ENCODE measurements around the gene XPR1.

XPR1 gene

GRCh38 chr1:180898441-180899219 lies 266.8 kb downstream of the XPR1 start:
- Histone ChIP-seq H3K4me3 (no peak overlapping the region), H3K9me3 (no peaks in the 10 kb centered on the region), H3K36me3 (replicated peaks) (no peaks in the 10 kb centered on the region), H3K27me3 (ENCODE audit: low read depth) (no peaks in the 10 kb centered on the region), H3K4me1 (no peaks in the 10 kb centered on the region)
- in situ Hi-C loops (cut with MboI; ENCODE audit: low sequenced_read_pairs): no loop called here
- DNase-seq (ENCODE audit: low spot score in 2 of 2): no peak

GRCh38 chr1:180899262-180899661 lies 267.4 kb downstream of the XPR1 start:
- in situ Hi-C loops (cut with MboI; ENCODE audit: low sequenced_read_pairs): no loop called here
- H3K4me1 ChIP-seq: no peaks in the 10 kb centered on the region
- H3K36me3 ChIP-seq (replicated peaks): no peaks in the 10 kb centered on the region
- no peak overlapping the region for H3K4me3 ChIP-seq
- no peaks in the 10 kb centered on the region for H3K27me3 ChIP-seq (ENCODE audit: low read depth)
- no peak for DNase-seq (ENCODE audit: low spot score in 2 of 2)
- no peaks in the 10 kb centered on the region for H3K9me3 ChIP-seq

- Histone ChIP-seq H3K4me1 (no peaks in the 10 kb centered on the region), H3K36me3 (replicated peaks) (no peaks in the 10 kb centered on the region), H3K4me3 (no peak overlapping the region), H3K9me3 (no peaks in the 10 kb centered on the region), H3K27me3 (ENCODE audit: low read depth) (no peaks in the 10 kb centered on the region)
- DNase-seq (ENCODE audit: low spot score in 2 of 2): no peak
- in situ Hi-C loops (cut with MboI; ENCODE audit: low sequenced_read_pairs): no loop called here
Observed at GRCh38 chr1:180901076-180901990, 269.5 kb downstream of the XPR1 start.

GRCh38 chr1:180902541-180902940 lies 270.7 kb downstream of the XPR1 start:
- no peaks in the 10 kb centered on the region for H3K4me1 ChIP-seq
- no peak for DNase-seq (ENCODE audit: low spot score in 2 of 2)
- in situ Hi-C loops (cut with MboI; ENCODE audit: low sequenced_read_pairs): no loop called here
- H3K9me3 ChIP-seq: no peaks in the 10 kb centered on the region
- no peaks in the 10 kb centered on the region for H3K27me3 ChIP-seq (ENCODE audit: low read depth)
- no peak overlapping the region for H3K4me3 ChIP-seq
- H3K36me3 ChIP-seq (replicated peaks): no peaks in the 10 kb centered on the region

GRCh38 chr1:180905927-180906326 lies 274.1 kb downstream of the XPR1 start:
- no peaks in the 10 kb centered on the region for H3K9me3 ChIP-seq
- no peak overlapping the region for H3K4me3 ChIP-seq
- H3K4me1 ChIP-seq: no peaks in the 10 kb centered on the region
- no peaks in the 10 kb centered on the region for H3K27me3 ChIP-seq (ENCODE audit: low read depth)
- H3K36me3 ChIP-seq (replicated peaks): no peaks in the 10 kb centered on the region
- in situ Hi-C loops (cut with MboI; ENCODE audit: low sequenced_read_pairs): no loop called here
- DNase-seq (ENCODE audit: low spot score in 2 of 2): no peak

- peaks cover under 1% of the 10 kb centered on the region; the same call in 1 of the 2 replicates for H3K4me1 ChIP-seq
- H3K4me3 ChIP-seq: no peak overlapping the region
- no peaks in the 10 kb centered on the region for H3K36me3 ChIP-seq (replicated peaks)
- in situ Hi-C loops (cut with MboI; ENCODE audit: low sequenced_read_pairs): no loop called here
- no peaks in the 10 kb centered on the region for H3K27me3 ChIP-seq (ENCODE audit: low read depth)
- no peak for DNase-seq (ENCODE audit: low spot score in 2 of 2)
- no peaks in the 10 kb centered on the region for H3K9me3 ChIP-seq
Observed at GRCh38 chr1:180906511-180906910, 274.7 kb downstream of the XPR1 start.

- DNase-seq (ENCODE audit: low spot score in 2 of 2): no peak
- Histone ChIP-seq H3K4me3 (no peak overlapping the region), H3K9me3 (no peaks in the 10 kb centered on the region), H3K4me1 (peaks cover 11% of the 10 kb centered on the region), H3K36me3 (replicated peaks) (no peaks in the 10 kb centered on the region), H3K27me3 (ENCODE audit: low read depth) (no peaks in the 10 kb centered on the region)
- in situ Hi-C loops (cut with MboI; ENCODE audit: low sequenced_read_pairs): no loop called here
Observed at GRCh38 chr1:180907313-180908055, 275.7 kb downstream of the XPR1 start.

- Histone ChIP-seq H3K4me1 (peaks cover 11% of the 10 kb centered on the region), H3K4me3 (no peak overlapping the region), H3K9me3 (no peaks in the 10 kb centered on the region), H3K36me3 (replicated peaks) (no peaks in the 10 kb centered on the region), H3K27me3 (ENCODE audit: low read depth) (no peaks in the 10 kb centered on the region)
- no peak for DNase-seq (ENCODE audit: low spot score in 2 of 2)
- in situ Hi-C loops (cut with MboI; ENCODE audit: low sequenced_read_pairs): no loop called here
Observed at GRCh38 chr1:180908074-180908765, 276.4 kb downstream of the XPR1 start.

- no peak overlapping the region for H3K4me3 ChIP-seq
- H3K9me3 ChIP-seq: no peaks in the 10 kb centered on the region
- no peaks in the 10 kb centered on the region for H3K36me3 ChIP-seq (replicated peaks)
- no peaks in the 10 kb centered on the region for H3K27me3 ChIP-seq (ENCODE audit: low read depth)
- in situ Hi-C loops (cut with MboI; ENCODE audit: low sequenced_read_pairs): no loop called here
- peaks cover 18% of the 10 kb centered on the region for H3K4me1 ChIP-seq
- no peak for DNase-seq (ENCODE audit: low spot score in 2 of 2)
Observed at GRCh38 chr1:180909005-180909414, 277.2 kb downstream of the XPR1 start.

- DNase-seq (ENCODE audit: low spot score in 2 of 2): no peak
- in situ Hi-C loops (cut with MboI; ENCODE audit: low sequenced_read_pairs): no loop called here
Observed at GRCh38 chr1:180909462-180909976, 277.7 kb downstream of the XPR1 start.

GRCh38 chr1:180911640-180912191 lies 279.9 kb downstream of the XPR1 start:
- Histone ChIP-seq H3K4me1 (peaks cover 18% of the 10 kb centered on the region), H3K4me3 (peak overlapping the region; percentile 25), H3K36me3 (replicated peaks) (no peaks in the 10 kb centered on the region), H3K27me3 (ENCODE audit: low read depth) (no peaks in the 10 kb centered on the region), H3K9me3 (no peaks in the 10 kb centered on the region)
- DNase-seq (ENCODE audit: low spot score in 2 of 2): no peak
- in situ Hi-C loops (cut with MboI; ENCODE audit: low sequenced_read_pairs): no loop called here

More at GRCh38 chr1:180909462-180909976, 277.7 kb downstream of the XPR1 start:
- Histone ChIP-seq H3K27me3 (ENCODE audit: low read depth) (no peaks in the 10 kb centered on the region), H3K4me3 (no peak overlapping the region), H3K36me3 (replicated peaks) (no peaks in the 10 kb centered on the region), H3K4me1 (peaks cover 18% of the 10 kb centered on the region), H3K9me3 (no peaks in the 10 kb centered on the region)

- in situ Hi-C loops (cut with MboI; ENCODE audit: low sequenced_read_pairs): no loop called here
- H3K4me3 ChIP-seq: peak overlapping the region; percentile 25
- H3K4me1 ChIP-seq: peaks cover 18% of the 10 kb centered on the region
- H3K9me3 ChIP-seq: no peaks in the 10 kb centered on the region
- DNase-seq (ENCODE audit: low spot score in 2 of 2): peak in 1 of 2 experiments; percentile 53
- H3K27me3 ChIP-seq (ENCODE audit: low read depth): no peaks in the 10 kb centered on the region
- H3K36me3 ChIP-seq (replicated peaks): no peaks in the 10 kb centered on the region
Observed at GRCh38 chr1:180912211-180912800, 280.5 kb downstream of the XPR1 start.
